ENCODE measurements around the gene ZBED4.

DNA sequence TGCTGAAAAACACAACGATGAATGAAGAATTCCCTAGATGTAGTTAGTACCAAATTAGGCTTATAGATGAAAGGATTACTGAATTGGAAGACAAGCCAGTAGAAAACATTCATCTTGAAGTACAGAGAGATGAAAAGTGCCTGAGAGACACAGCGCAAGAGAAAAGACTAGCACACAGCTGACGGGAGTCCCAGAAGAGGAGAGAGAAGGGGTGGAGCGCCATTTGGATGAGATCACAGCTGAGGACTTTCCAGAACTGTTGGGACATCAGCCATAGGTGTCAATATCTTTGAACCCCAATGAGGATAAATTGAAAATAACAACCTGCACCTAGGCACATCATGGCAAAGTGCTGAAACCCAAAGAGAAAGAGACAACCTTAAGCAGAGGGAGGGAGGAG, 39.4 kb downstream of the ZBED4 start:
- TF ChIP-seq, protein P1, sequence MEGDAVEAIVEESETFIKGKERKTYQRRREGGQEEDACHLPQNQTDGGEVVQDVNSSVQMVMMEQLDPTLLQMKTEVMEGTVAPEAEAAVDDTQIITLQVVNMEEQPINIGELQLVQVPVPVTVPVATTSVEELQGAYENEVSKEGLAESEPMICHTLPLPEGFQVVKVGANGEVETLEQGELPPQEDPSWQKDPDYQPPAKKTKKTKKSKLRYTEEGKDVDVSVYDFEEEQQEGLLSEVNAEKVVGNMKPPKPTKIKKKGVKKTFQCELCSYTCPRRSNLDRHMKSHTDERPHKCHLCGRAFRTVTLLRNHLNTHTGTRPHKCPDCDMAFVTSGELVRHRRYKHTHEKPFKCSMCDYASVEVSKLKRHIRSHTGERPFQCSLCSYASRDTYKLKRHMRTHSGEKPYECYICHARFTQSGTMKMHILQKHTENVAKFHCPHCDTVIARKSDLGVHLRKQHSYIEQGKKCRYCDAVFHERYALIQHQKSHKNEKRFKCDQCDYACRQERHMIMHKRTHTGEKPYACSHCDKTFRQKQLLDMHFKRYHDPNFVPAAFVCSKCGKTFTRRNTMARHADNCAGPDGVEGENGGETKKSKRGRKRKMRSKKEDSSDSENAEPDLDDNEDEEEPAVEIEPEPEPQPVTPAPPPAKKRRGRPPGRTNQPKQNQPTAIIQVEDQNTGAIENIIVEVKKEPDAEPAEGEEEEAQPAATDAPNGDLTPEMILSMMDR (IDR thresholded peaks at IDR 0.05), result no peak
- no peak for TF ChIP-seq POLR2AphosphoS5 (IDR thresholded peaks at IDR 0.05)
- TF ChIP-seq POLR2A (IDR thresholded peaks at IDR 0.05), result no peak
